ENCODE results near the gene CCDC187.

The CCDC187 gene

GRCh38 chr9:136222166-136222905 is 81.6 kb downstream of the CCDC187 start:
- DNase-seq, result no peak

- DNase-seq, result no peak
Measured at GRCh38 chr9:136220017-136220729, 83.7 kb downstream of the CCDC187 start.

GRCh38 chr9:136219276-136219675 is 84.6 kb downstream of the CCDC187 start:
- no peak for DNase-seq

GRCh38 chr9:136218673-136219072 is 85.2 kb downstream of the CCDC187 start:
- DNase-seq, result no peak

GRCh38 chr9:136218271-136218670 is 85.6 kb downstream of the CCDC187 start:
- no peak for DNase-seq

- no peak for DNase-seq
Measured at GRCh38 chr9:136216541-136217244, 87.2 kb downstream of the CCDC187 start.

GRCh38 chr9:136213733-136214132 is 90.2 kb downstream of the CCDC187 start:
- no peak for DNase-seq

- DNase-seq, result peak; percentile 76
Measured at GRCh38 chr9:136212345-136212950, 91.4 kb downstream of the CCDC187 start.

- no peak for DNase-seq
Measured at GRCh38 chr9:136211441-136212344, 92.2 kb downstream of the CCDC187 start.

- DNase-seq, result no peak
Measured at GRCh38 chr9:136211006-136211405, 92.9 kb downstream of the CCDC187 start.

GRCh38 chr9:136210276-136210675 is 93.6 kb downstream of the CCDC187 start:
- no peak for DNase-seq

GRCh38 chr9:136209786-136210185 is 94.1 kb downstream of the CCDC187 start:
- no peak for DNase-seq

- DNase-seq, result no peak
Measured at GRCh38 chr9:136209232-136209631, 94.7 kb downstream of the CCDC187 start.

GRCh38 chr9:136208675-136209074 is 95.2 kb downstream of the CCDC187 start:
- no peak for DNase-seq

- peak; percentile 27 for DNase-seq
Measured at GRCh38 chr9:136207616-136208015, 96.3 kb downstream of the CCDC187 start.

GRCh38 chr9:136206602-136207275 is 97.2 kb downstream of the CCDC187 start:
- no peak for DNase-seq

GRCh38 chr9:136205707-136205992 is 98.2 kb downstream of the CCDC187 start:
- no peak for DNase-seq

- DNase-seq, result no peak
Measured at GRCh38 chr9:136204838-136205706, 98.8 kb downstream of the CCDC187 start, which contains the start of gene LHX3. TSS of gene LHX3 (minus strand) at chr9:136205128. CDS start at chr9:136205012, 116 bp downstream.

- DNase-seq, result no peak
Measured at GRCh38 chr9:136204145-136204805, 99.6 kb downstream of the CCDC187 start.

Measured in NCI-H82 (cell line).